ENCODE measurements around the gene EGFL7.

GRCh38 chr9:136626066-136626725 is 36.5 kb upstream of the EGFL7 start:
- TF ChIP-seq POLR2AphosphoS5 (IDR thresholded peaks at IDR 0.05; ENCODE audit: low read depth, low read length) (no peak), CHD2 (IDR thresholded peaks at IDR 0.05; ENCODE audit: low read length, partially characterized antibody) (no peak), CTCF (IDR thresholded peaks at IDR 0.05) (no peak), EP300 (IDR thresholded peaks at IDR 0.05; ENCODE audit: borderline replicate concordance in 1 of 2, low read depth in 1 of 2, low read length in 1 of 2) (no peak)

All from SK-N-SH (cell line).